GM19438 (cell line): ENCODE measurements around the gene GNAT2.

ENCODE experiments used
- ATAC-seq: cut with Tn5 transposase; IDR thresholded peaks from one replicate; pipeline ENCODE4 v1.9.1; 2021; ENCODE audit warnings: low read depth; ENCODE audit not compliant: unreplicated experiment

GNAT2 gene

DNA sequence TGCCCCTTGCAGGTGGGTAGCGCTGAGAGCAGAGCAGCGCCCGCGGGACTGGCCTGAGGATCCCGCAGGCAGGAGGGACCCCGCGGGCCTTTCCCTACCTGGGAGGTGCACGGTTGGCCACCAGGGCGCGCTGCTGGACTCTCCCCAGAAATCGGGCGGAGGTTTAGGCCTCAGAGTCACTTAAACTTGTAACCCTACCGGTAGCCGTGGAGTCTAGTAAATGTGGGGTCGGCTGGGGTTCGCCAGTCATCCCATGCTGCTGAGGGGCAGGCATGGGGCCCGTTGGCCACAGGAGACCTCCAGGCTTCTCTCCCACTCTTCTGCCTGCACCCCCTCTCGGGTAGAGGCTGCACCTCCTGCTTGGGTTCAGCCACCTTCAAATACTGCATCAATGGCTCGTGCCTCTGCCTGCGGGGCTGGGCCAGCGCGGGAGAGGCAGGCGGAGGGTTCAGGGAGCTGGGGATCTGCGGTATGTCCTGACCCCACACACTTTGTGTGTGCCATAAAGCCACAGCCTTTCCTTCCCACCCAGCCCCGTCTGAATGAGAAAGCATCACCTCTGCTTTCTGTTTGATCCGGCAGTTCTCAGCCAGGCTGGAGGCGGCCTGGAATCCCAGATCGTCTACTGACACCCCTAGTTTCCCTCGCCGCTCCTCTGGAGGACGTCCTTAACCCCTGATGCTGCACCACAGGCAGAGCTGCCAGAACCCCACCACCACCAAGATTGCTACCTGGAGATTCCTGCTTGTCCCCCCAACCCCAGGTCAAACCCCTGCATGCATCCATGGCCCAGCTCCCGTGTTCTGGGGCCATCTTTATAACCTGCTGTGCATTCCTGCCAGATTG is 24.2 kb upstream of the GNAT2 start:
- no peak for ATAC-seq

DNA sequence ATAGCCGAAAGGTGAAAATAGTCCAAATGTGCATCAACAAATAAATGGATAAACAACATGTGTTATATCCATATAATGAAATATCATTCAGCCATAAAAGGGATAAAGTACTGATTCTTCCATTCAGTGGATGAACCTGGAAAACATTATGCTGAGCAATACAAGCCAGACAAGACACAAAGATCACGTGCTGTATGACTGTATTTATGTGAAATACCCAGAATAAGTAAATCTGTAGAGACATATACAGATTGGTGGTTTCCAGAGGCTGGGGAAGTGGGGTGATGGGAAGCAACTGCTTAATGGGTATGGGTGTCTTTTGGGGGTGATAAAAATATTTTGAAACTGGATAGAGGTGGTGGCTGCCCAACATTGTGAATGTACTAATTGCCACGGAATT is 23.2 kb upstream of the GNAT2 start:
- no peak for ATAC-seq

DNA sequence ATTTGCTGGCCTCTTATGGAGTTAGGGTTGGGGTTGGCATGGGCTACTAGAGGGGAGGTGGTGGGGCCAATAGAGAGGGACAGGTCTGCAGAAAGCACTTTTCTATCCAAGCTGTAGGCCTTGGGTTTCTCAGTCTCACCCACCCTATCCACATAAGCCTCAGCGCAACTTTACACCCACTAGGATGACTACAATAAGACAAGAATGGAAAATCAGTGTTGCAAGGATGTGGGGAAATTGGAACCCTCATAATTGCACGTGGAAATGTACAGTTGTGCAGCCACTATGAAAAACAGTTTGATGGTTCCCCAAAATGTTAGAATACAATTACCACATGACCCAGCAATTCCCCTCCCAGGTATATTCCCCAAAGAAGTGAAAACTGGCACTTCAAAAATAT is 22.4 kb upstream of the GNAT2 start:
- ATAC-seq: no peak

DNA sequence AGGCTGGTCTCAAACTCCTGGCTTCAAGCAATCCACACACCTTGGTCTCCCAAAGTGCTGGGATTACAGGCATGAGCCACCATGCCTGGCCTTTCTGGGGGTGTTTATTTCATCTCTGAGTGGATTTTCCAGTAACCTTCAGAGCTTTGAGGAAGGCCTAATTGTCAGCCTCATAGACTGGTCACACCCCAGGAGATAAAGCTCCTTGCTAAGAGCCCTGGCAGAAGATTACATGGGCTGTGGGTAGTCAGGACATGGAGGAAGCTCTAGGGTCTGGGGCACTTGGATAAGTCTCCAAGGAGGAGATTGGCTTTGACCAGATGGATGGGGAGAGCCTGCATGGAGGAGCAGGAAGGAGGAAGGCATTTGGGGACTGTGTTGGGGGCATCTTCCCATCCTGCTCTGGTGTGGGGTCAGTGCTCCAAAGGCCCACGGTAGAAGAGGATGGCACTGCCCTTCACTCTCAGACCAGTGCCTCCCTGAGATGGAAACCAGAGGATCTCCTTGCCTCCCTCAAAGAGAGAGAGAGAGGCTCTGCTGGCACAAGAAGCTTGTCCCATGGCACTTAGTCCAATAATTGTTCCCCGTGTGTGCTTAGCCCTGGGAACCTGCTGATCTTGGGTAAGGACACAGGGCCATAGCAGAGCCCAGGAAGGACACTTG is 21.8 kb upstream of the GNAT2 start:
- no peak for ATAC-seq

DNA sequence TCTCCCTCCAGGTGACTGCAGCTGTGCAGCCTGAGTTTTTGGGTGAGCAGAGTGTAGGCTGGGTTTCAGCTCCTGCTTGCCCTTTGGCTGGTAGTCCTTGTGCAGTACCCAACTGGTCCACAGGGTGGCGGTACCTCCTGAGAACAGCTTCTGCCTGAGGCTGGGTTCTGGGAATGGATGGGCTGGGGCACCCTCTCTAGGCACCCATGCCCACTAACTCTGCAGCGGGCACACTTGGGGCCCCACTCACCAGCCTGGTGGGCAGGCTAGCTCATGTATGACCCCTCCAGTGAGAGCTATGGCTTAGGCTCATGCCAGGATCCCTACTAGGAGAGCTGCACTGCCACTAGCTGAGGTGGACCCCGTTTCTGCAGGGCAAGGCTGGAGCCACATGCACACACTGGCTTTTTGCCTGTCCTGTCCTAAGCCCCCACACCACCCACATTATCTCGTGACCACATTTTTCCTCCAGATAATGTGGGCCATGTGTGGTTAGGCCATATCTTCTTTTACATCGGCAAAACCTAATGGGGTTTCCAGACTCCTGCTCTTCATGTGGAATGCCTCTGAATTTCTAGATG is 21.0 kb upstream of the GNAT2 start:
- peak; percentile 55 for ATAC-seq

GRCh38 chr1:109639841-109640184 is 20.4 kb upstream of the GNAT2 start:
- no peak for ATAC-seq

DNA sequence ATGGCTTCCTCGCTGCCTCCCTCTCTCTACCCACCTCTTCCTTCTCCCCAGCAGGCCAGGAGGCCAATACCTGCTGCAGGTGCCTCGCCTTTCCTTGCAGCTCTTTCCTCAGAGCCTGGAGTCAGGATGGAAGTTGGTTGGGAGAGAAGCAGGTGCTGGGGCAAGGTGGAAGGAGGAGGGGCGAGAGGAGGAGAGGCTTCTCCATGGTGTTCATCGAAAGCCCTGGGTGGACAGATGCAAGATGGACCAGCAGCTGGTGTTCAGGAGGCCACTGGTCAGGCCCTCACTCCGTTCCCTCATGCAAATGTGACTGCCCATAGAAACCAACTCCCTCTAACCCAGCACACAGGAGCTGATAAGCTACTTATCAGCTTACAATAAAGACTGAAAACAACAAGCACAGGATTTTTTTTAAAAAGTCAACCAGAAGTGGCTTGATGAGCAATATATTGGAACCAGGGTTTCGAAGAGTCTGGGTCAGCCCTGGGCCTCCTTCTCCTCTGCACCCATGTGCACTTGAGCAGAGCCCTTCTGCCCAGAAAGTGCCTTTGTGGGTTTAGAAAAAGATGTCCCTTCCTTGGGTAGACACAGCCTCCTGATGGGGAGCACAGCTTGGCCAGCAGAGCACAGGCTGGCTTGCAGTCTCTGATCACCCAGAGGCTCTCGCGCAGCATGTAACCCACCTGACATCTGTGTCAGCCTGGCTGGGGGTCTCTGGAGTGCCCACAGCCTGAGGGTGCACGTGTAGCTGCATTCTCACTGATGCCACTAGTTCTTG is 19.8 kb upstream of the GNAT2 start:
- no peak for ATAC-seq

DNA sequence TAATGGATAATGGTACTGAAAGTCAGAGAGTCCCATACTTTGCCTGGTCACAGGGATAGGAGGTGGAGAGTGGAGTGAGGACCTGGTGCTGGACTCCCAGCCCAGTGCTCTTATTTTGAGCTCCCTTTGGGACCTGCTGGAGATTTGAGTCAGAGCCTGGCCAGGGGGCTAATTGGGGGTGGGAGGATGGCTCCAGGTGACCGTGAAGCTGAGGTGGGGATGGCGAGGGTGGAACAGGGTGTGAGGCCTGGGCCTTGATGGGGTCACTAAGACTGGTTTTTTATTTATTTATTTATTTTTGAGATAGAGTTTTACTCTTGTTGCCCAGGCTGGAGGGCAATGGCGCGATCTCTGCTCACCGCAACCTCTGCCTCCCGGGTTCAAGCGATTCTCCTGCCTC is 18.0 kb upstream of the GNAT2 start:
- no peak for ATAC-seq

DNA sequence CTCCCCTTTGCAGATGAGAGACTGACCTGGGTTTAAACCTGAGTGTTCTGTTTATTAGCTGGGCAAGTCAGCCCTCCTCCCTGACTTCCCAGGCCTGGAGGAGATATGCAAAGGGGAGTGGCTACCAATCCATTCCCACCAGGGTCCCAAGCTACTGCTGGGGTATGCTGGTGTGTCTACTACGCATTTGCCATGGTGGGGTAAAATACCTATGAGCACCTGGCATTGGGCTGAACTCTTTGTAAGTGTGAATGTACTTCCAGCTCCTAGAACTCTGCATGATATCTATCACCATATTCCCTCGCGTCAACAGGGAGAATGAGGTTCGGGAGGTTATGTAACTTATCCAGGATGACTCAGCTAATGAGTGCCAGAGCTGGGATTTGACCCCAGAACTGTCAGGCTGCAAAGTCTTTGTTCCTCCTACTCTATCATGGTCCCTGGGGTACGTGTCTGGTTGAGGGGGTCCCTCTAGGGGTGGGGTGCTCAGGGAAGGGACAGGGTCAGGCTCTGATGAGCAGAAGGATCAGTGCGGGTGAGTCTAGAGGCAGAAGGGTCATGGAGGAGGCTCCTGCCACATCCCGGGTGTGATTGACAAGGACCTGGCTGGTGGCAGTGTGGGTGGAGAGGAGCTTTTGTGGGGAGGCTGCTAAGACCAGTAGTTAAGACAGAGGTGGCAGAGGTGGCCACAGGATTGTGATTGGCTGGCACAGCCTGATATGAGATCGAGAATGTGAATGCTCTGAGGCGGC is 17.0 kb upstream of the GNAT2 start:
- ATAC-seq: no peak

DNA sequence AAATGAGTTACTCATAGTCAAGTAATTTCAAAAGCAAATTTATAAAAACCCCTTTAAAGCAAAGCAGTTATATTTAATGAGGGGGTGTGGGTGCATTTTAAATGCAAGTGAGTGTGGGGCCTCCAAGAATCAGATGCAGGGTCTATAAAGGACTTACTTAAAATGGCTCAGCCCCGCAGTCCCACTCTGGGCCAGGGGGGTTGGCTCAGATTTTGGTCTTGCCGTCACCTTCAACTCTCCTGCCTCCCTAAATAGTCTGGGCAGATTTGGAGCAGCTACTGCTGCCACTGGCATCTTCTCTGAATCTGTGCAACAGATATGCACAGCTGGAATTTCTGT is 16.4 kb upstream of the GNAT2 start:
- no peak for ATAC-seq

GRCh38 chr1:109634771-109635750 is 15.6 kb upstream of the GNAT2 start:
- no peak for ATAC-seq

- no peak for ATAC-seq
Measured at GRCh38 chr1:109634292-109634691, 14.9 kb upstream of the GNAT2 start.

GRCh38 chr1:109632671-109633346 is 13.4 kb upstream of the GNAT2 start:
- no peak for ATAC-seq

DNA sequence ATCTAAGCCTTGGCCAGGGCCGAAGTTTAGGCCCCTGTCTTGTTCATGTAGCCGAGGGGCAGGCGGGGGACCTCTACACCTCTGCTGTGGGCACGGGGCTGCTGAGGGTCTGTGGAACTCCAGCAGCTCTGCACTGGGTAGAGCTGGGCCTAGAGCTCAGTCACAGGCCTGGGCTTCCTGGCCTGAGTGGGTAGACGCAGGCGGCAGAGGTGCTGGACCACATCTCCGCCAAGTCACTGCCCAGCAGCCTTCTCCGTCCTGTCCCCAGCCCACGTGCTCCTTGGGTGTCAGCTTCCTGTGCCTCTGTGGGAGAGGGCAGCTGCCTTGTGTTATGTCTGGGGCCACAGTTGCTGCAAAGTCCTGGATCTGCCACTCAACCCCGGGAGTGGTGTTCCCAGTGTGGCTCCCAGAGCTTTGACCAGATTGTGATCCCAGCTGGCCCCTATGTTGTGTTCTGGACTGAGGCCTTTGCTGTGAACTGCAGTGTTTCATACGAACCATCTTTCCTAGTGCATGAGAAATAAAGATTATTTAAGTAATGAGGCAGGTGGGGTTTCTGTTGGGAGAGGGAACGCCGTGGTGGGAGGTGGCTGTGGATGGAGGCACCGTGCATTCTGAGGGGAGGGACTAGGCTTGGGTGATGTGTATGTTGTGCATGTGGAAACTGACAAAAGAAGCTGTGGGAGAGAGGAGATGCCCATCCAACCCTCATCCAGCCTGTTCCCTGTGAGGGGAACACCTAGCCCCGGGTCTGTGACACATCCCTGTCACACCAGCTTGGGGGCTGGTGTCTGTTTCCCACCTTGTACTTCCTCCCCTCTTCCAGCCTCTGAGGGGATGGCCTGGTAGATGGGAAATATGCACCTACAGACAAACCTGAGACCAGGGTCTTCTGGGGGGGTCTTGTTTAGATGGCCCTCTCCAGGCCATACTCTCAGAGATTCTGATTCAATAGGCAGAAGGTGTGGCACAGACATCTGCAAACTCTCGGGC is 12.4 kb upstream of the GNAT2 start:
- no peak for ATAC-seq

DNA sequence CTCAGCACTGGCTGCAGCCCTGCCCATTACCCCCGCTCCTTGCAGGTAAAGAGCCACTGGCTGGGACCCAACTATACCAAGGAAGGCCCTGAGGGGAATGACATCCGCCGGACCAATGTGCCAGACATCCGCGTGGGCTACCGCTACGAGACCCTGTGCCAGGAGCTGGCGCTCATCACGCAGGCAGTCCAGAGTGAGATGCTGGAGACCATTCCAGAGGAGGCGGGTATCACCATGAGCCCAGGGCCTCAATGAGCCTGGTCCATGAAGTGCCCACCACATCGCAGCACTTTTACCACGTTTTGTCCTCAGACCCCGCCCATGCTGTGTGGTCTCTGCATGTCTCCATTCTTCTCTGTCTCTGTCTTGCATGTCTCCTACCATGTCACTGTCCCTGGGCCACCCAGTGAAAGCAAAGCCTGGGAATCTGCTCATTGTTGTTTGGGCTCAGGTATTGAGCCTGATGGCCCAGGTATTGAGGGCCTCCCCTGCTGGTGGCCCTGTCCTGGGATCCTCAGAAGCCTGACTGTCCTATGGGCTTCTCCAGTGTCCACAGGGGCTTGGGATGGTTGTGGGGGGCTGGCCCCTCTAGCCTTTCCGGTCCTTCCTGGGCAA is 11.6 kb upstream of the GNAT2 start:
- no peak for ATAC-seq

GRCh38 chr1:109630081-109630897 is 10.9 kb upstream of the GNAT2 start:
- no peak for ATAC-seq
